NCI-H146 treated with DMSO at 0.1 percent for 48 hours (cell line): ENCODE measurements around the gene JARID2.

Source experiments
- DNase-seq: peaks from one replicate; lab custom pipeline; 2025; ENCODE audit not compliant: unreplicated experiment; lab: John Stamatoyannopoulos, UW

JARID2 gene

GRCh38 chr6:15513801-15514711, 268.2 kb downstream of the JARID2 start:
- no peak for DNase-seq

- no peak for DNase-seq
Measured at GRCh38 chr6:15515226-15515625, 269.4 kb downstream of the JARID2 start.

- DNase-seq, result no peak
Measured at GRCh38 chr6:15515660-15516375, 269.9 kb downstream of the JARID2 start.

- DNase-seq, result no peak
Measured at GRCh38 chr6:15516378-15516777, 270.5 kb downstream of the JARID2 start.

- no peak for DNase-seq
Measured at GRCh38 chr6:15516923-15517560, 271.2 kb downstream of the JARID2 start.

- no peak for DNase-seq
Measured at GRCh38 chr6:15517600-15517999, 271.7 kb downstream of the JARID2 start.

GRCh38 chr6:15518057-15518456, 272.2 kb downstream of the JARID2 start:
- DNase-seq, result no peak

- DNase-seq, result no peak
Measured at GRCh38 chr6:15518878-15519277, 273.0 kb downstream of the JARID2 start.

- no peak for DNase-seq
Measured at GRCh38 chr6:15519681-15520080, 273.8 kb downstream of the JARID2 start.

- no peak for DNase-seq
Measured at GRCh38 chr6:15520626-15521203, 274.8 kb downstream of the JARID2 start.

GRCh38 chr6:15521582-15521981, 275.7 kb downstream of the JARID2 start:
- no peak for DNase-seq

- DNase-seq, result no peak
Measured at GRCh38 chr6:15522026-15522425, 276.2 kb downstream of the JARID2 start.

GRCh38 chr6:15522427-15522826, 276.6 kb downstream of the JARID2 start:
- DNase-seq, result no peak

- no peak for DNase-seq
Measured at GRCh38 chr6:15522856-15523529, 277.1 kb downstream of the JARID2 start.

GRCh38 chr6:15523679-15524630, 278.1 kb downstream of the JARID2 start:
- no peak for DNase-seq

- no peak for DNase-seq
Measured at GRCh38 chr6:15524861-15525401, 279.1 kb downstream of the JARID2 start.

- no peak for DNase-seq
Measured at GRCh38 chr6:15526212-15526701, 280.4 kb downstream of the JARID2 start.

GRCh38 chr6:15527838-15528617, 282.2 kb downstream of the JARID2 start:
- no peak for DNase-seq
